Activated CD4-positive, alpha-beta T cell treated with anti-CD3 and anti-CD28 coated beads for 1 hour (primary cell): ENCODE measurements around the gene CRAMP1.
A peak's percentile ranks its signal among the peaks of the same experiment; 100 is the strongest.

ENCODE experiments used
- DNase-seq: peaks from one replicate; pipeline ENCODE4 v3.0.0-alpha.2; 2020

The CRAMP1 gene

DNA sequence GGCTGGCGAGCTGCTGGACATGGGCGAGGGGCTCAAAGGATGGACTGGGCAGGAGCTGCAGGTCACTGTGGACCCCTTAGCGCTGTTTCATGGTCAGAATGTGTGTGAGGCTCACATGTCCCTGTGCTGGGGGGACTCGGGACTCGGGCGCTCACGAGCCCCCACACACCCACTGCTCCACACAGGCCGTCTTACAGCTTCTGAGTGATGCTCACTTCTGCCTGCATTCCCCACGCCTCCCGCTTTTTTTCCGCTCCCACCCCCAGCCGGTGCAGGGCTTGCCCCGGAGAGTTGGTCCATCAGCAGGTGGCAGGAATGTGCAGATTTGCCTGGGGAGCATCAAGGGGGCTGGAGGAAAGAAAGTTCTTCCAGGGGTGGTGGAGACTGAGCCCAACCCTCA is 45.7 kb downstream of the CRAMP1 start:
- no peak for DNase-seq

GRCh38 chr16:1659031-1659430 is 46.9 kb downstream of the CRAMP1 start:
- DNase-seq = no peak

DNA sequence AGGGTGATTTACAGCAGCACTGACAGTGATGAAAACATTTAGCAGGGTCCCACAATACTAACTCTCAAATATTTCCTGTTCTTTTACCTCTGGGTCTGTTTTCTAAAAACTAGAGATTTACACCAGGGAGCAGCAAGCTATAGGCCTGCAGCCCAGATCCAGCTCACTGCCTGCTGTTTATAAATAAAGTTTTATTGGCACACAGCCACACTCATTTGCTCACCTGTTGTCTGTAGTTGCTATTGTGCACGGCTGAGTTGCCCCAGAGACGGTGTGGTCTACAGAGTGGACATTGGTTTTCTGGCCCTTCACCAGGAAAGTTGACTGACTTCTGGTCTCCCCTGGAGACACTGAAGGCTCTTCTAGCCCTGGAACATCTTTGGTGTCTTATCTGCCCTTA is 49.7 kb downstream of the CRAMP1 start:
- no peak for DNase-seq

- no peak for DNase-seq
Measured at GRCh38 chr16:1662543-1662942, 50.4 kb downstream of the CRAMP1 start.

DNA sequence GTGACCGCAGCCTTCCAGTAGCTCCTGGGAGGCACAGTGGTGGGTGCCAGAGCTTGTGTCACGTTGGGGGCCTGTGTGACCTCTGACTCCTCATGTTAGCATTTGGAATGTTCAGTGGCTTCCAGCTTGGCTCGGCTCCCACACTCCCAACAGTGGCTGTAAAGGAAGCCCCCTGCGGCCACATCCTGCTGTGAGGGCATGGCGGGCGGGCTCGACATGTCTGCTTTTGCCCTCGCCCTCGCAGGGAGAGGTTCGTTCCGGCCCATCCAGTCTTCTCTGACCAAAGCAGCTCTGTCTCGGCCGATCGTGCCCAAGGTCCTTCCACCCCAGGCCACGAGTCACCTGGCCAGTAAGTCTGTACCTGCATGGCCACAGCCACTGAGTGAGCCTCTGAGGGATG is 53.7 kb downstream of the CRAMP1 start:
- DNase-seq = no peak

DNA sequence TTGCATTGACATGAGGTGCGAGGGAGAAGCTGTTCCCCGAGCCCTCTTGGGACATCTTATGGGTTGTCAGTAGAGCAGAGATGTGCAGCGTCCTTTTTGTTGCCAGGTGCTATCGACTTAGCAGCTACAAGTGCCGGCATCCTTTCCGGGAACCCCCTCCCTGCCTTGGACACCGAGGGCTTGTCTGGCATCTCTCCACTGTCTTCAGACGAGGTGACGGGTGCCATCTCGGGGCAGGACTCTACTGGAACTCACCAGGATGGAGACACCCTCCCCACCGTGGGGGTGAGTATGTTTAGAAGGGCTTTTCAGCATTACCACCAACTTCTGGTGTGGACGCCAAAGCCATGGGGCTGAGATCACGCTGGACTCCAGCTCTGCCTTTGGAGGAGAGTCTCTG is 54.2 kb downstream of the CRAMP1 start:
- DNase-seq = no peak

DNA sequence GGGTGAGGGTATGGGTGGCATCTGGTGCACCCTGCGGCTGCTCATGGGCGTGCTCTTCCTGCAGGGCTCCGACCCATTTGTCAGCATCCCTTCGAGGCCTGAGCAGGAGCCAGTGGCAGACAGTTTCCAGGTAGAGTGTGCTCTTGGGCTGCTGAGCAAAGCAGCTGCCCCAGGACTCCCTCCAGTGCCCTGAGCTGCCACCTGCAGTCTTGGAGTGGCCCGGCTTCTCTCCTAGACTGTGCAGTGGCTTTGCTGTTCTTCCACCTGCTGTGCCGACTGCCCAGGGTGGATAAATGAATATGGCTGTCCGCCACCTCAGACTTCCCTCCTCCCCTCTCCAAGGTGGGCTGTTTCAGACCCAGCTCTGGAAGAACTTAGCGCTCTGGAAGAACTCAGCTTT is 55.1 kb downstream of the CRAMP1 start:
- no peak for DNase-seq

DNA sequence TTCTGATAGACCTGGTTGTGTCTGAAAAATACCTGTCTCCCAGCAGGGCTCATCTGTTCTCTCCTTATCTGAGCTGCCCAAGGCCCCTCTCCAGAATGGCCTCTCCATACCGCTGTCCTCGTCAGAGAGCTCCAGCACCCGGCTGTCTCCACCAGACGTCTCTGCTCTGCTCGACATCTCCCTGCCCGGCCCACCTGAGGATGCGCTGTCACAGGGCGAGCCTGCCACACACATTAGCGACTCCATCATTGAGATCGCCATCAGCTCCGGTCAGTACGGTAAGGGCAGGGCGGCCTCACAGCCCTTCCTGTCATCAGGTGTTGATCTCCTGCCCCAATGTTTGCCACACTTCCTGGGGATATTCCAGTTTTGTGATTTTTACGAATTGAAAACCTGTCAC is 55.8 kb downstream of the CRAMP1 start:
- no peak for DNase-seq

DNA sequence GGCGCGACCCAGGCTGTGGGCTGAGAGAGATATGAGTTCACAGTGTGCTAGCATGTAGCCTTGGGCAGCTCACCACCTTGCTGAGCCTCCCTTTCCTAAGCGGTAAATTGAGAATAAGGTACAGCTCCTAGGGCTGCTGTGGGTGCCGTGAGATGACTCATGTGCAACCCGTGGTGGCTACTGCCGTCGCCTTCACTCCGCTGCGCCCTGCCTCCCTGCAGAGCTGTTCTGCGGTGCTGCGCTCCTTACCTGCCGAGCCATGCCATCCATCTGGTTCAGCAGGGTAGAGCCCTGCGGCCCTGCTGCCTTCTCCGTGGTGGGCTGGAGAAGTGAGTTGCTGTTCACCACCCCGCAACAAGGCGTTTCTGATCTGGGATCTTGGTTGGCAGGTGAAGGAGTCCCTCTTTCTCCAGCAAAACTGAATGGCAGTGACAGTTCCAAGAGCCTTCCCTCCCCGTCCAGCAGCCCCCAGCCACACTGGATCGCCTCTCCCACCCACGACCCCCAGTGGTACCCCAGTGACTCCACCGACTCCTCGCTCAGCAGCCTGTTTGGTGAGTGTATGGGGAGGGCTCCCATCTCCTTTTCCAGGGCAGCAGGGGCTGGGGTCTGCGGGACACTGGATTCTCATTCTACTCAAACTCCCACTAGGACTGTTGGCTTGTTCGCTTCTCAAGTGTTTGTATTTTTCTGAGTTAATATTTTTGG is 56.6 kb downstream of the CRAMP1 start:
- no peak for DNase-seq

DNA sequence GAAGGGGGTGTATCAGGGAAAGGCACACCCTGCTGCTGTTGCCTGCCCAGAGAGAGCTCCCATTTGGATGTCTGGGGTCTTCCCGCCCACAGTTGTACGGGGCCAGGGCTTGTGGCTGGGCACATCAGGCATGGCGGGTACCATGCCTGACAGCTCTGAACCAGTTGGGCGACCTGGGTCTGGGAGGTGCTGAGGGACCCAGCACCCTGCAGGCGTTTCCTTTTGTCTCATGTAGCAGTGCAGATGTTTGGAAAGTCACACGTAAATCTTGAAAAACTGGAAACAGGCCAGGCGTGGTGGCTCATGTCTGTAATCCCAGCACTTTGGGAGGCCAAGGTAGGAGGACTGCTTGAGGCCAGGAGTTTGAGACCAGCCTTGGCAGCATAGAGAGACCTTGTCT is 57.5 kb downstream of the CRAMP1 start:
- no peak for DNase-seq

DNA sequence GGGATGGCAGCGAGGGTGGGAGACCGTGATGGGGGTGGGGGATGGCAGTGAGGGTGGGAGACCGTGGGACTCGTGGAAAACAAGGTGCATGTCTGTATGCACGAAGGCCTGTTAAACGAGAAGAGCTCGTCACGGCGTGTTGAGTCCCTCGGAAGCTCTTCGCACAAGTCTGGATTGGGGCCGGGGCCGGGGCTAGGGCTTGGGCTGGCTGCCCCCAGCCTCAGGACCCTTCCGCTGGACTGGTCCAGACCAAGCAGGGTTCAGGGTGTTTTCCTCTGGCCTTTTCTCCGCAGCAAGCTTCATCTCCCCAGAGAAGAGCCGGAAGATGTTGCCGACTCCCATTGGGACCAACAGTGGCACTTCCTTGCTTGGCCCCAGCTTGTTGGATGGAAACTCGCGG is 58.2 kb downstream of the CRAMP1 start:
- DNase-seq = no peak

- DNase-seq = no peak
Measured at GRCh38 chr16:1670866-1671265, 58.7 kb downstream of the CRAMP1 start.

DNA sequence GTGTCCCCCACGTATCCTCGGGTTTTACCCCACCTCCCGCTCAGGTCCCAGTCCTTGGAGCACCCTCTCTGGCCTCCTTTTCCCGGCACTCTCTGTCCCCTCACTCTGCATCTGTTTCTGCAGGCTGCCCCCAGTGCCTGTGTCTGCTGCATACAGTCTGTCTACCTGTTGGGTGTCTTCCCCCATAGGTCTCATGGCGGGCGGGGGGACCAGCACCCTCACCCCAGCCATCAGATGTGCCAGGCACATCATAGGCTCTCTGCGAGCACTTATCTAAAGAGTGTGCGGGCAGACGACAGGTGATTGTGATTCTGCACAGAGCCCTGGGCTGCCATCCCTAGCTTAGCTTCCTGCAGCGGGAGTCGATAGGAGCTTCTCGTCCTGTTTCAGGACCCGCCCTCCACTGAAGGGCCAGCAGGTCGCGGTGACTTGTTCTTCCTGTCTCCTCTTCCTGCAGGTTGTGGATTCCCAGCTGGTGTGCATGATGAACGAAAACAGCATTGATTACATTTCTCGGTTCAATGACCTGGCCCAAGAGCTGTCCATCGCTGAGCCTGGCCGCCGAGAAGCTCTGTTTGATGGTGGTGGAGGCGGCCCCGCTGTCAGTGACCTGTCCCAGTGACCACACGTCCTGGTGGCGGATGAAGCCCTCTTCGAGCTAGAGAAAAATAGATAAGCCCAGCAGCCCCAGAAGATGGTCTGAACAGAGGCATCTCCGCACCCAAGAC is 61.4 kb downstream of the CRAMP1 start:
- DNase-seq = no peak

- no peak for DNase-seq
Measured at GRCh38 chr16:1674306-1674705, 62.1 kb downstream of the CRAMP1 start.

DNA sequence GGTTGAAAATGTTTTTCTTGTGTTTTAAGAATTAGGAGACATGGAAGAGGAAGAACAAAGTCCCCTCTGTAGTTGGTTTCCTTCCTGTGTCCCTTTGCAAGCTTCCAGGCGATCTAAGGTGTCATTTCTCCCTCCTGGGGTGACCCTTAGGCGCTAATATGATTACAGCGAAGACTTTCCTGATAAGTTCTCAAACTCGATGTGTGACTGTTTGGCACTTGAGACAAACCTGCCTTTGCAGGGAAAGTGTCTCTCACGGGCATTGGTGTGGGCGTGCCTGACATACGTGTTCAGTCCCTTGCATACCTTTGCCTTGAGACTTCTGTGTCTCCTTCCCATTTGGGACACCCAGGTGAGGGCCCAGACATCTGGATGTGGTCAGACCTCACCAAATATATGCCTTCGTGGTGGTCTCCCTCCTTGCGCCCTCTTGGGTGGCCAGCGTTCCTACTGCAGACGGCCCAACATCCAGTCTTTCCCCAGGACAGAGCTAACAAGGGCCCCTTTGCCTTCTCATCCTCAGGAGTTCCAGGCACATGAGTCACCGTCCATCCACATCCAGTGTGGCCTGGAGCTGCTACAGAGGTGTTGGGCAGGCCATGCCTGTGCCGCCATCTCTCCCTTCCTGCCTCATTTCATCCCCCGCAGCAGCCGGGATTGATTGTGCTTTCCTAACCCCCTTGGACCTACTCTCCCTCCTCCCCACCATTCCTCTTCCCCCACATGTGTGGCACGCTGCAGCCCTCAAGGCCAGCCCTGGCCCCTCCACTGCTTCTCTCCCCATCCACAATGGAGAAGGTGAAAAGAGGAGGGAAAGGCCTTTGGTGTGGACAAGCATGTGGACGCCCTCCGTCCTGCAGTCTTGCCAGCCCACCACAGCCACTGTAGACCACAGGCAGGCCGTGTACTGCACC is 62.8 kb downstream of the CRAMP1 start:
- DNase-seq = no peak

DNA sequence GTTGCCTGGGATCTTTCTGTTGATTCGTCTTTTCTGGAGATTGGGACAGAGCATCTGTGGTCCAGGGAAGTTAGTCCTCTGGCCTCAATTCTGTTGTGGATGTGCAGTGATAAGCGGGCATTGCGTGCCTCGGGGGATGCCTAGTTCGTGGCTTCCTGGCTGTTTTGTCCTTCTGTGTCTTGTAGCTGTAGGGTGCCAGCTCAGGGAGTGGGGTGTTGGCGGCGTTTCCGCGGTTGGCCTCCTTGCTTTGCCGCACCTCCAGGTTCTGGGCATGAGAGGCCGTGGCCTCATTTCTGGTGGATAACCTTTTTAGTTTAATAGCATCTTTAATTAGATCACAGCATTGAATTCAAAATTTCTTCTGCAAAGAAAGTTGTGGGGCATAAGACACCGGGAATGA is 64.5 kb downstream of the CRAMP1 start:
- DNase-seq = no peak

DNA sequence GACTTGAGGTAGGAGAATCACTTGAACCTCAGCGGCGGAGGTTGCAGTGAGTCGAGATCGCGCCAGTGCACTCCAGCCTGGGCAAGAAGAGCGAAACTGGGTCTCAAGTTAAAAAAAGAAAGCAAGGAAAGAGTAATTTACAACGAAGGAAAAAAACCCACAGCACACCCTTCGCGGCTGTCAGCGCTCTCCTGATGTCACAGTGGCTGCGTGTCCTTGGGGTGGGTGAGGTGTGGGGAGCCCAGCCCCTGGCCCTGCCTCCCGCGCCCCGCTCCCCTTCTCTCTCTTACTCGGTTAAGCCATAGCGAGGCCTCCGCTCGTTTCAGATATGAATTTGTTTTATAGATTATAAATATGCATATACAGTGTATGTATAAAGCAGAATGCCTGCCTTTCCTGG is 65.2 kb downstream of the CRAMP1 start:
- no peak for DNase-seq

- peak; percentile 93 for DNase-seq
Measured at GRCh38 chr16:1677942-1678499, 65.9 kb downstream of the CRAMP1 start, which contains the start of gene JPT2. Gene JPT2, plus strand, starts transcription at chr16:1678279. Its CDS starts 34 bp downstream, at chr16:1678313.

DNA sequence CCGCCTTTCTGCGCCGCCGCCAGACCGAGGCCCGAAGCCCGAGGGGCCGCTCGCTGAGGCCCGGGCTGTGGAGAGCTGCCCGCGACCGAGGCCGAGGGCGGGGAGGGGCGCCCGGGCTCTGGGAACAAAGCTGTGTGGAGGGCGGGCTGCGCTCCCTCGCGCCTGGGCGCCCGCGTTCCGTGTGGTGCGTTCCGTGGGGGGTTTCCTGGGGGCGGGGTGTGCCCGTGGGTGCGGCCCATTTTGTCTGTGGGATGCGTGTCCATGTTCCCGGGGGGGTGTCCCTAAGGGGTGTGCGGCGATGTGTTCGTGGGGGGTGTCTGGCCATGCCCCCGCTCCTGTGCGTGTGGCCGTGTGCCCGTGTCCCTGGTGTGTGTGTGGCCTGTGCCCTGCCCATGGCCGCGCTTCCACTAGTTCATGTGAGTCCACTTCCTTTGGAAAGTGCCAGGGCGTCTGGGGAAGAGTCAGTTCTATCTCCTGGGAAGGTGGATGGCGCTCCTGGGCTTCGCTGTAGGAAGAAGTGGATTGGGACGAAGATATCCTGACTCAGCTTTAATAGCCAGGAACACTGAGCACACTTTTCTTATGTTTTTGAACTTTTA is 66.4 kb downstream of the CRAMP1 start:
- peak; percentile 36 for DNase-seq

DNA sequence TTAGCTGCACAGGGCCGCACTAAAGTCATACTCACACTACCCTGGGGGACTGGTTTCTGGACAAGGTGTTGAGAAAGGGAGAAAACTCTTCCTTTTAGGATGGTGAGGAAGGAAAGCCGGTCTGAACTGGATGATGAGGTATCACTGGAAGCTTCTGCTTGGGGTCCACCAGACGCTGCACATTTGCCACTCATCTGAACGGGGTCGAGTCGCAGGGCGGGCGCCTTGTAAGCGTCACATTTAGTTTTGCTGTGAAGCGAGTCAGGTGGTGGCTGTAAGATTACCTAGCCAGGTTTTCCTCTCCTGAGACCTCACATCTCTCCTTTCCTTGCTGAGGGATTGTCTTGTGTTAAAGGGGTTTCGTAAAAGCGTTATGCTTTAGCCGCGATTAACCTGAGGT is 68.2 kb downstream of the CRAMP1 start:
- no peak for DNase-seq

GRCh38 chr16:1681032-1681431 is 68.9 kb downstream of the CRAMP1 start:
- no peak for DNase-seq

DNA sequence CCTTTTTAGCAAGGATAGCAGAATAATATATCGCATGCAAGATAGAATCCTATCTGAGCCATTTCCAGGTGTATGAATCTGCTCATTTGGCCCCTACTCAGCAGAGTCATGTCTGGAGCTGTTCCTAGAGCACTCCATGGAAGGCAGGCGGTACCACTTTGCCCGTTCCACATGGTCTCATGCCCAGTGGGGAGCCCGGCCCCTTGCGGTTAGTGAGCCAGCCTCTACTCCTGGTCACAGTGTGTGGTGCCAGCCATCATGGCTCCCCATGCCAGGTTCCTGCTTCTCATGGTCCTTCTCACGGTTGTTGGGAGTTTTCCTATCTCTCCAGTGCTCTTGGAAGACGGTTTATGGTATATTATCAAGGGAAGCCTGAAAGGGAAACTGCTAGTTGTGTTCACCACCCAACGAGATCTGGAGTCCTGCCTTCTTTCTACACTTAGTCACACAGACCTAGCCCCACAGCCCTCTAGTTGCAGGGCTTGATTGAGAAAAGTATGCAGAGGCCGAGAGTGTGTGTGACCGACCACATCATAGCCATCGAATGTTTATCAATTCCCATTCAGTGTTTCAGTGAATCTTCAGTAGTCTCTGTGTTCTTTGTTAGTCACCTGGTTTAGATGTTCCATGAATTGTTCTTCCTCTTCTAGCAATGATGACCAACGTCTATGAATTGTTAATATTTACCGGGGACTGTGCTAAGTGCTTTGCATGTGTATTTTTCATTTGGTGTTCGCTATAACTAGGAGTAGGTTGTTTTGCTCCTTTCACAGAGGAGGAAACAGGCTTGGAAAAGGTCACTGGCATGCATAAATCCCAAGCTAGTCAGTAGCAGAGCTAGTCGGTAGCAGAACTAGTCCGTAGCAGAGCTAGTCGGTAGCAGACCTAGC is 75.5 kb downstream of the CRAMP1 start:
- no peak for DNase-seq
